Iris pigment epithelial cell (primary cell): ENCODE measurements around the gene SLC36A4.
"Not testable (repeated sequence)": the region's sequence is repeated elsewhere in the genome, so short reads cannot be mapped to it uniquely, and the experiment has no call there.

ENCODE experiments used
- DNase-seq: peaks from one replicate; pipeline ENCODE4 v3.0.0-alpha.2; 2011; ENCODE audit warnings: low read depth

Gene SLC36A4

DNA sequence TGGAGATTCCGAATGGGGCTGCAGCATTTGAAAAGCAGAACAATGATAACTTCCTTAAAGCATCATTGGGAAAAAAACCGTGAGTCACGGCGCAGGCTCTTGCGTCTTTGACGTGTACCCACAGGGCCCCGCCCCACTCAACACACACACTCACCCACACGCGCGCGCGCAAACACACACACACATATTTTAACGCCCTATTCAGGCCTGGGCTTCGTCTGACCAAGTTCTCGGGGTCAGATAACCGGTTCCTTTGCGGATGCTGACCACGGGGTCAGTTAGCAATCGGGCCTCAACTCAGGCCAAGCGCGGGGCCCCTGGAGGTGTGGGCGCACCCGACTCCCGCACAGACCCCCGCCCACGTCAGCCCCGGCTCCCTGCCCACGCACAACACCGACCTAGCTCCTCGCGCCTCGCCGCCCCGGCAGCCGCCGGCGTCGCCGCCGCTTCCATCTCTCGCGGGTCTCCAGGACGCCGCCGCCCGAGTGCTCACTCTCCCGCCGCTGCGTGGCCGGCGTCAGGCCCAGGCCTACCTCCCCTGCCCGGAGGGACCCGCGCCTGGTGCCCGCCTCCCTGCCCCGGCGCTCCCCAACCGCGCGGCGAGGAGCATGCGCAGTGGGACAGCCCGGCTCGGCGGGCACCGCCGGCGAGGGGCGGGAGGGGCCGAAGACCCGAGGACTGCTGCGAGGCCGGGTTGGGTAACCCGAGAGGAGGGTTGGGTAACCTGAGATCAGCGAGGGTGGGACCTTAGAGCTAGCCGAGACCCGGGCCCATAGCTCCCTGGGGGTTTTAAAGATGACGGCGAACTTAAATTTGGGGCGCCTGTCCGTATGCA is at the start of gene SLC36A4:
Gene SLC36A4 (minus strand): TSS at position 612 of the 835 bp plus-strand sequence. CDS start 159 bp downstream, at position 453.
- peak; percentile 99 for DNase-seq

DNA sequence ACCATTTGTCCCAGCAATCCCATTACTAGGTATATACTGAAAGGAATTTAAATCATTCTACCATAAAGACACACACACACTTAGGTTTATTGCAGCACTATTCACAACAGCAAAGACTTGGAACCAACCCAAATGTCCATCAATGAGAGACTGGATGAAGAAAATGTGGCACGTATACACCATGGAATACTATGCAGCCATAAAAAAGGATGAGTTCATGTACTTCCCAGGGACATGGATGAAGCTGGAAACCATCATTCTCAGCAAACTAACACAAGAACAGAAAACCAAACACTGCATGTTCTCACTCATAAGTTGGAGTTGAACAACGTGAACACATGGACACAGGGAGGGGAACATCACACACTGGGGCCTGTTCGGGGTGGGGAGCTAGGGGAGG is 49.0 kb upstream of the SLC36A4 start:
- not testable (repeated sequence) for DNase-seq

DNA sequence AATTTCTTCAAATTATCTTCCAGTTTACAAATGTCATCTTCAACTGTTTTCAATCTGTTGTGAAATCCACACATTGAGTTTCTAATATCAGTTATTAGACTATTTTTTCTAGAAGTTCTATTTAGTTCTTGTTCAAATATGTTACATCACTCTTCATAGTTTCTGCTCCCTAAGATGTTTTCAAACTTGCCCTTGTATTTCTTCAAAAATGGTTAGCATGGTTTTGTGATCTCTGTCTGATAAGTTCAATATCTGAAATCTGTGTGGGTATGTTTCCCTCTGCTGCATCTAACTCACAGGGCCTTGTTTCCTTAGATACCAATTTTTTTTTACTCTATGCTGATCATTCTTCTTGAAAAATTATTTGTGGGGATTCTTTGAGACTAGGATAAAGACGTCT is 46.2 kb upstream of the SLC36A4 start:
- no peak for DNase-seq

GRCh38 chr11:93239966-93240365 is 42.2 kb upstream of the SLC36A4 start:
- DNase-seq, result no peak

DNA sequence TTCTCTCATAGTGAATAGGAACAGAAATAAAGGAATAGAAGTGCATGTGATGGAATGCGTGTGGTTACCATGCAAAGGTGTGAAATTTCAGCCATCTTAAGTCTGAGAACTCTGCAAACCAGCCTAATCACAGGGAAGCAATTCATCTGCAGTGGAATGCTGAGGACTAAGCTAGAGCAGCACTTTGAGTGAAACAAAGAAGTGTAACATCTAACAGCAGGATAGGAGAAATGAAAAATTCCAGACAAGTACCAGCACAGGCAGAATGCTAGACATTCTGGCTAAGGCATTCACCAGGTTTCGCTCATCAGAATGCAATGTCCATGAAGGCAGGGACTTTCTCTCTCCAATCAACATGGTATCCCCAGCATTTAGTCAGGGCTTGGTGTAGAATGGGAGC is 41.2 kb upstream of the SLC36A4 start:
- no peak for DNase-seq

- peak; percentile 55 for DNase-seq
These were observed 39.2 kb upstream of the SLC36A4 start for GRCh38 chr11:93236741-93237675.

DNA sequence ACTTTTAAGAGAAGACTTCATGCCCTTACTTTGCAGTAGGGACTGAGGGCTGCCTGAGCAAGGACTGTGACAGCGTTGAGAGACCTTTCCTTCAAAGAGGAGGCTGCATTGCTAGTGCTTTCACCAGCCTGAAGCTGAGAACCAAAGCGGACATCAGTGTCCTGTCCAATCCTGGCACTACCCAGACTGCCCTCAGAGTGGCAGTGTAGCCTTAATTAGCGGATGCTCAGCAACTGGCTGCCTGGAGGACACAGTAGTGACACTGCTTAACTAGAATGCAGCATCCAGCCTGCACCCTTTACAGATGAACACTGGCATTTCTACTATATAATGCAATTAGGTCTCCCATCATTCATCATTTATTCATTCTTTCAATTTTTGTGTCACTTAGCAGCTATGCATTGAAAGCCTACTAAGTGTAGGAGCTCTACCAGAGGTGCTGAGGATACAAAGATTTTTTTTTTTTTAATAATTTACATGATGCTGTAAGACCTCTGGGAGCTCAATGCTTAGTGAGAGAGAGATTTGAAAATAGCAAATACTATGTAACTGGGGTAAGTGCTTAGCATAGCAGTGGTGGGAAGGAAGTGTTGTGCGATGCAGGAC is 36.9 kb upstream of the SLC36A4 start:
- peak; percentile 78 for DNase-seq

- no peak for DNase-seq
These were observed 32.1 kb upstream of the SLC36A4 start for GRCh38 chr11:93229876-93230275.

DNA sequence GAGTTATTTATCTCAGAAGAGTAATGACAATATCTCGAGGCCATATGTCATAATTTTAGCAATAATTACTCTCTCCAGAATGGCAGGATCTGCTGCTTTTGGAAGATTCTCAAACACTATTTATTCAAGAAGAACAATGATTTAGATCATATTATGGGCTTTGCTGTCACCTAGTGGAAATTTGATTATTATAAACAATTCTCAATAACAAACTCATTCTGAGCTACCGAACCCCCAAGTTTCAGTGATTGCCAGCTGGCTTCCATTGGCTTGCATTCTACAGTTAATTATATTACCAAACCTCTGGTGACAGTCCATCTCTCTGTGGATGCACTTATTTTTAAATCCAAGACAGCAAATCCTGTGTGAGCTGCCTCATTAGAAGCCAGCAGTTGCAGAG is 27.9 kb upstream of the SLC36A4 start:
- peak; percentile 35 for DNase-seq

- DNase-seq, result no peak
These were observed 23.7 kb upstream of the SLC36A4 start for GRCh38 chr11:93221539-93221938.

GRCh38 chr11:93220078-93220477 is 22.3 kb upstream of the SLC36A4 start:
- DNase-seq, result no peak

- no peak for DNase-seq
These were observed 21.6 kb upstream of the SLC36A4 start for GRCh38 chr11:93219440-93219839.

DNA sequence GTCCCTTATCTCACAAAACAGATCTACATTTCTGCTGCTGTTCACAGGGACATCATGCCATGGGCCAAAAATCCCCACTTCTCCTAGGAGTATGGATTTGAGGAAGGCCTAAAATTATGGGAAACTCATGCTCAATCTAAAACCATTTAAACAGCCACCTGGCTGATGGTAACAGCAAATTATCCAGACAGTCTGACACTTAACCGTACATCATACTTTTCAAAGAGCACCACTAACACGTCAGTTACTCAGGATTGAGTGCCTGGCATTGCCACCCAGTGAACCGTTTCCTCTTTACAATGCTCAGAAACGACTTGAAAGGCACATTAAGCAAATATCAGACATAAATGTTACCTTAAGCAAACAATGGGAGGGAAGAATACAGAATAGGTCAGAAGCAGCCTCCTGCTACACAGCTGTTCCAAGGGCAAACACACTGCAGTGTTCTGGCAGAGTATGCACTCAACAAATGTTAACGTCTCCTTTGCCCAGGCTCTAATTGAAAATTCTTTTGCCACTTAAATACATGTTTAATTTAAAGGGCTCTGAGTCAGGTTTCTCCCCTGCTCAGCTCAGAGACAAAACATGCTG is 18.8 kb upstream of the SLC36A4 start:
- no peak for DNase-seq

DNA sequence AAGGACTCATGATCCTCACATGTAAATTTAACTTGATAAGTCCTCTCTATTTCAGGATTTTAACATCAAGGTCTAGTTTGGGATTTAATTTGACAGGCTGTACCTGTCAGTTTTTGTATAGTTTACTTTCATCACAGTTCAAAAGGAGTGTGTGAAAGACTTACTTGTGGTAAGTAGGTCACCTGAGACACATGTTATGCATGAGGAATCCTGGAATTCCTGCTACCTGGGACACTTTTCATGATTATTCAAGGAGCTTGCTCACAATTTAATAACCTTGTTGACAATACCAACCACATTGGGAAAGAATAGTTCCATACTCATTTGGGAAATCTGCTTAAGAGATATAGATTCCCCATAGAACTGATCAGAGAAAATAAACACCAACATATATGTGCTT is 15.8 kb upstream of the SLC36A4 start:
- DNase-seq, result no peak

DNA sequence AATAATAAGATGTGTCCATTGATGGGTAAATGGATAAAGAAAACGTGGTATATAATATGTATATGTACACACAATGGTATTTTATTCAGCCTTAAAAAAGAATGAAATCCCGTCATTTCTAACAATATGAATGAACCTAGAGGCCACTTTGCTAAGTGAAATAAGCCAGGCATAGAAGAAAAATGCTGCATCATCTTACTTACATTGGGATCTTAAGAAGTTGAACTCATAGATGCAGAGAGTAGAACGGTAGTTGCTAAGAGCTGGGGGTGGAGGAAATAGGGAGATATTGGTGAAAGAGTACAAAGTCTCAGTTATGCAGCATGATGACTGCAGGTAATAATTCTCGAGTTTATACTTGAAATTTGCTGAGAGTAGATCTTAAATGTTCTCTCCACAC is 14.3 kb upstream of the SLC36A4 start:
- no peak for DNase-seq

DNA sequence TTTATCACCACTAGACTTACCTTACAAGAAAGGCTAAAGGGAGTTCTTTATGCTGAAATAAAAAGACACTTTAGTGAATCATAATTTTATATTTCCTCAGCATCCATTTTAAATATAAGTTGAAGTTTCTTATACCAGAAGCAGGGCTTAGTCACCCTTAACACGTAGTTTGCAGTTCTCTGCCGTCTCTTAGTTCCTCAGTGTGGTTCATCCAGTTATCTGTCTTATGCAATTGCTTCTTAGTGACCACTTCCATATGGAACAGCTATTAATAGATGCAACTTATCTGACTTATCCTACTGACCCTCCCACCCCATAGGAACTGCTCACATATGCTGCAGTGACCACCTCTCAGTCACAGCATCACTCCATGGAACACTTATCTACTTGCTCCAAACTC is 11.7 kb upstream of the SLC36A4 start:
- no peak for DNase-seq

- DNase-seq, result no peak
These were observed 11.0 kb upstream of the SLC36A4 start for GRCh38 chr11:93208663-93209270.

DNA sequence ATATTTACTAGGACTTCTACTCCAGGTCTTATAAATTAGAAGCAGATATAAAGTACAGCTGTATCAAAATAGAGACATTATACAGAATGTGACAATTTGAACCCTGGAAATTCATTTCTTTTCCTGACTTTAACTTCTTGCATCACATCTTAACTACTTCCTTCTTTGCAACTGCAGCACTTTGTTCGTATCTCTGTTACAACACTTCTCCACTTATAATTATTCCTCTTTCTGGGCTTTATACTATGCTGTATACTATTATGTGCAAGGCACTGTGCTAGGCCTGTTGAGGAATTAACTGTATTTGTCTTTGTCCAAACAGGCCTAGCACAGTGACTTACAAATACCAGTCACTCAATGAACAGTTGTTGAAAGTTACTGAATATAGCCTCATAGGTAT is 1.8 kb upstream of the SLC36A4 start:
- no peak for DNase-seq

GRCh38 chr11:93198215-93198845 is 539 bp upstream of the SLC36A4 start:
- peak; percentile 55 for DNase-seq

DNA sequence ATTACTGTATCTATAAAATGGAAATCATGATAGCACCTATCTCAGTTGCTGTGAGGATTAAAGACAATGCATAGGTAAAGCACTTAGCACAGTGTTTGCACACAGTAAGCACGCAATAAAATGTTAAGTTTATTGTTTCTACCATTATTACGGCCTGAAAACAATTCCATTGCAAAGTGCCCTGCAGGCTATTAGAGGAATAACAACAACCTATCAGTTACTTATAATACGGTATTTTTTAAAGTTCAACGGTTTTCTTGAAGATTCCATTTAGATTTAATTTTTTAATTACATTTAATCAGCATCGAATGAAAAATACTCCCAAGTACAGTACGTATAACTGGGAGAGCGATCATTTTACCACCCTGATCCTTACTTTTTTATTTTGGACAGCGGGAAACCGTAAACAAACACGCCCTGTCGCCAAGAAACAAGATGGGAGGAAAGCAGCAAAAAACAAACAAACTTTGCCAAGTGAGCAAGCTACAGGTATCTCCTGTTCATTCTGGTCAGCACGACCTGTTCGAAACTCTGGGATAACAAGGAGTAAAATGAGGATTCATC is 893 bp downstream of the SLC36A4 start:
- peak; percentile 31 for DNase-seq
